HG02588 (cell line): ENCODE measurements around the gene PRKCA.

Experiments
- ATAC-seq: cut with Tn5 transposase; IDR thresholded peaks from one replicate; pipeline ENCODE4 v1.9.1; 2021; ENCODE audit warnings: mild to moderate bottlenecking, moderate library complexity; ENCODE audit not compliant: unreplicated experiment

Gene PRKCA

GRCh38 chr17:66811683-66812054 is 509.3 kb downstream of the PRKCA start:
- no peak for ATAC-seq

- ATAC-seq = no peak
Observed at GRCh38 chr17:66812571-66812970, 510.2 kb downstream of the PRKCA start.

- no peak for ATAC-seq
Observed at GRCh38 chr17:66813296-66813695, 510.9 kb downstream of the PRKCA start.

GRCh38 chr17:66814026-66814425 is 511.6 kb downstream of the PRKCA start:
- ATAC-seq = no peak

- ATAC-seq = no peak
Observed at GRCh38 chr17:66814570-66814969, 512.2 kb downstream of the PRKCA start.

GRCh38 chr17:66817750-66818149 is 515.3 kb downstream of the PRKCA start:
- ATAC-seq = no peak

- ATAC-seq = no peak
Observed at GRCh38 chr17:66819466-66819865, 517.1 kb downstream of the PRKCA start.

GRCh38 chr17:66822009-66822408 is 519.6 kb downstream of the PRKCA start:
- ATAC-seq = no peak

GRCh38 chr17:66826856-66827255 is 524.4 kb downstream of the PRKCA start:
- no peak for ATAC-seq

GRCh38 chr17:66829386-66829864 is 527.0 kb downstream of the PRKCA start:
- ATAC-seq = no peak

GRCh38 chr17:66829883-66830282 is 527.5 kb downstream of the PRKCA start:
- ATAC-seq = no peak

GRCh38 chr17:66830451-66830850 is 528.0 kb downstream of the PRKCA start:
- ATAC-seq = no peak

- no peak for ATAC-seq
Observed at GRCh38 chr17:66831383-66832210, 529.2 kb downstream of the PRKCA start.

- no peak for ATAC-seq
Observed at GRCh38 chr17:66833201-66833600, 530.8 kb downstream of the PRKCA start.

- ATAC-seq = no peak
Observed at GRCh38 chr17:66834426-66834918, 532.1 kb downstream of the PRKCA start.

- no peak for ATAC-seq
Observed at GRCh38 chr17:66834919-66835454, 532.6 kb downstream of the PRKCA start, which contains the start of gene CACNG5. TSS of gene CACNG5 (plus strand) at chr17:66835117. CDS start at chr17:66877333, 42,216 bp downstream.

GRCh38 chr17:66835476-66835875 is 533.1 kb downstream of the PRKCA start:
- no peak for ATAC-seq

GRCh38 chr17:66836063-66837005 is 533.9 kb downstream of the PRKCA start:
- no peak for ATAC-seq

- no peak for ATAC-seq
Observed at GRCh38 chr17:66837226-66837625, 534.8 kb downstream of the PRKCA start.

- ATAC-seq = no peak
Observed at GRCh38 chr17:66837885-66838665, 535.7 kb downstream of the PRKCA start.
